Retinal pigment epithelial cell (primary cell): ENCODE data around the gene ABCB11.

Experiments
- DNase-seq: peaks from one replicate; pipeline ENCODE4 v3.0.0-alpha.2; 2010; ENCODE audit warnings: low read depth
- H3K4me3 ChIP-seq: 2 replicates; pipeline ENCODE4 v1.5.1; 2011; ENCODE audit warnings: mild to moderate bottlenecking, low read length, control low read depth, moderate library complexity
- CTCF ChIP-seq: conservative IDR thresholded peaks from 2 replicates; pipeline ENCODE4 v1.5.1; 2011; ENCODE audit warnings: low read depth, low read length, control low read depth, inconsistent platforms

The ABCB11 gene

GRCh38 chr2:169039702-169040101, 8.6 kb upstream of the ABCB11 start:
- H3K4me3 ChIP-seq: no peak overlapping the region
- no peak for DNase-seq
- no peak for TF ChIP-seq CTCF

GRCh38 chr2:169038338-169038757, 7.2 kb upstream of the ABCB11 start:
- no peak for TF ChIP-seq CTCF
- no peak overlapping the region for H3K4me3 ChIP-seq
- no peak for DNase-seq

GRCh38 chr2:169036736-169037440, 5.8 kb upstream of the ABCB11 start:
- H3K4me3 ChIP-seq: no peak overlapping the region
- no peak for TF ChIP-seq CTCF

GRCh38 chr2:169035887-169036286, 4.8 kb upstream of the ABCB11 start:
- no peak for TF ChIP-seq CTCF
- DNase-seq: no peak
- H3K4me3 ChIP-seq: no peak overlapping the region

More at GRCh38 chr2:169036736-169037440, 5.8 kb upstream of the ABCB11 start:
- DNase-seq: no peak

- no peak overlapping the region for H3K4me3 ChIP-seq
- no peak for TF ChIP-seq CTCF
- DNase-seq: no peak
These were observed 3.9 kb upstream of the ABCB11 start for GRCh38 chr2:169034984-169035544.

GRCh38 chr2:169034256-169034655, 3.1 kb upstream of the ABCB11 start:
- no peak for DNase-seq
- no peak for TF ChIP-seq CTCF
- H3K4me3 ChIP-seq: no peak overlapping the region

- H3K4me3 ChIP-seq: no peak overlapping the region
- DNase-seq: no peak
- TF ChIP-seq CTCF: no peak
These were observed 1.8 kb downstream of the ABCB11 start for GRCh38 chr2:169029341-169029740.
